Stimulated activated CD4-positive, alpha-beta T cell treated with anti-CD3 and anti-CD28 coated beads, Interleukin-1b, Interleukin-23, amount 100 ng/mL, for 48 hours (primary cell): ENCODE results near the gene IL34.
"Not testable (repeated sequence)": the region's sequence is repeated elsewhere in the genome, so short reads cannot be mapped to it uniquely, and the experiment has no call there.

Experiments
- DNase-seq: peaks from one replicate; pipeline ENCODE4 v3.0.0-alpha.2; 2020

The IL34 gene

GRCh38 chr16:70646260-70647241 is at the start of gene IL34:
TSS of gene IL34 (plus strand) at chr16:70646559. CDS start at chr16:70646948, 389 bp downstream.
- DNase-seq, result no peak

- DNase-seq, result no peak
Observed at GRCh38 chr16:70597135-70597835, 49.1 kb upstream of the IL34 start.

GRCh38 chr16:70598937-70599503 is 47.3 kb upstream of the IL34 start:
- no peak for DNase-seq

GRCh38 chr16:70600730-70601129 is 45.6 kb upstream of the IL34 start:
- no peak for DNase-seq

- DNase-seq, result no peak
Observed at GRCh38 chr16:70601576-70602575, 44.5 kb upstream of the IL34 start.

GRCh38 chr16:70602831-70603230 is 43.5 kb upstream of the IL34 start:
- DNase-seq, result no peak

- no peak for DNase-seq
Observed at GRCh38 chr16:70604407-70605282, 41.7 kb upstream of the IL34 start.

GRCh38 chr16:70605283-70605657 is 41.1 kb upstream of the IL34 start:
- DNase-seq, result no peak

- DNase-seq, result no peak
Observed at GRCh38 chr16:70608521-70608920, 37.8 kb upstream of the IL34 start.

- DNase-seq, result no peak
Observed at GRCh38 chr16:70610273-70611223, 35.8 kb upstream of the IL34 start.

GRCh38 chr16:70611224-70611598 is 35.1 kb upstream of the IL34 start:
- DNase-seq, result no peak

GRCh38 chr16:70611785-70612303 is 34.5 kb upstream of the IL34 start:
- no peak for DNase-seq

GRCh38 chr16:70612931-70613330 is 33.4 kb upstream of the IL34 start:
- no peak for DNase-seq

GRCh38 chr16:70614208-70614951 is 32.0 kb upstream of the IL34 start:
- DNase-seq, result no peak

GRCh38 chr16:70615945-70616344 is 30.4 kb upstream of the IL34 start:
- DNase-seq, result no peak

- DNase-seq, result not testable (repeated sequence)
Observed at GRCh38 chr16:70621864-70622263, 24.5 kb upstream of the IL34 start.

GRCh38 chr16:70627696-70628095 is 18.7 kb upstream of the IL34 start:
- no peak for DNase-seq

- DNase-seq, result no peak
Observed at GRCh38 chr16:70630960-70631745, 15.2 kb upstream of the IL34 start.
